Liver (tissue), 9 donors: ENCODE results near the gene TNFRSF6B. TPM values are rescaled to one million over a fixed set of nuclear protein-coding genes. Genes with fewer than 3 reads are reported as not detected.

Source experiments
- DNase-seq: peaks from one replicate; pipeline ENCODE4 v3.0.0-alpha.2; 2017; ENCODE audit warnings: low spot score
- H3K27ac ChIP-seq, 2 donors: one replicate each; pipeline ENCODE4 v1.7.0; 2013; ENCODE audit warnings: inconsistent platforms in 2 of 2, low read length in 2 of 2, control low read depth in 1 of 2, low read depth in 1 of 2, mild to moderate bottlenecking in 1 of 2
- H3K27me3 ChIP-seq, 4 donors: one replicate each; pipeline versions ENCODE4 v1.6.1 to v1.7.0; 2013; ENCODE audit warnings: low read length in 3 of 4, inconsistent platforms in 1 of 4, mild to moderate bottlenecking in 1 of 4, moderate library complexity in 1 of 4; ENCODE audit not compliant: control insufficient read depth in 4 of 4, insufficient read depth in 4 of 4
- H3K36me3 ChIP-seq, 4 donors: one replicate each; pipeline versions ENCODE4 v1.6.1 to v1.7.0; 2013; ENCODE audit warnings: low read length in 3 of 4, mild to moderate bottlenecking in 3 of 4, low read depth in 1 of 4, moderate library complexity in 1 of 4; ENCODE audit not compliant: control insufficient read depth in 4 of 4, insufficient read depth in 3 of 4
- H3K4me1 ChIP-seq, 4 donors: one replicate each; pipeline versions ENCODE4 v1.6.1 to v1.7.0; 2013; ENCODE audit warnings: low read length in 3 of 4, mild to moderate bottlenecking in 3 of 4, moderate library complexity in 1 of 4; ENCODE audit not compliant: control insufficient read depth in 4 of 4, insufficient read depth in 4 of 4
- H3K4me3 ChIP-seq, 3 donors: one replicate each; pipeline versions ENCODE4 v1.6.1 to v1.7.0; 2013; ENCODE audit warnings: low read length in 3 of 3, control low read depth in 1 of 3, low read depth in 1 of 3, mild to moderate bottlenecking in 1 of 3
- H3K9ac ChIP-seq, 2 donors: one replicate each; pipeline ENCODE4 v1.7.0; 2013; ENCODE audit warnings: low read length in 2 of 2, mild to moderate bottlenecking in 2 of 2, moderate library complexity in 2 of 2, control low read depth in 1 of 2, low read depth in 1 of 2
- H3K9me3 ChIP-seq, 4 donors: one replicate each; pipeline versions ENCODE4 v1.6.1 to v1.7.0; 2013; ENCODE audit warnings: low read length in 3 of 4; ENCODE audit not compliant: control insufficient read depth in 4 of 4
- ATF3 ChIP-seq: IDR thresholded peaks from 2 replicates; pipeline ENCODE4 v1.6.1; 2016; ENCODE audit warnings: antibody characterized with exemption
- CTCF ChIP-seq: fragments of 150-350 bp; IDR thresholded peaks from 2 replicates; pipeline ENCODE4 v1.5.1; 2017; ENCODE audit warnings: improper control_type of control experiment, low read depth, low read length; ENCODE audit not compliant: missing input control
- FOXA1 ChIP-seq: IDR thresholded peaks from 2 replicates; pipeline ENCODE4 v1.6.1; 2016; ENCODE audit warnings: antibody characterized with exemption
- FOXA2 ChIP-seq: IDR thresholded peaks from 2 replicates; pipeline ENCODE4 v1.6.1; 2016; ENCODE audit warnings: antibody characterized with exemption
- GABPA ChIP-seq, 2 donors: IDR thresholded peaks in 1 of 2; conservative IDR thresholded peaks in 1 of 2; 2 replicates each; pipeline ENCODE4 v1.6.1; 2016; ENCODE audit warnings: antibody characterized with exemption in 2 of 2, mild to moderate bottlenecking in 1 of 2, moderate library complexity in 1 of 2
- HNF4A ChIP-seq, 2 donors: conservative IDR thresholded peaks; 2 replicates each; pipeline ENCODE4 v1.6.1; 2016; ENCODE audit warnings: antibody characterized with exemption in 2 of 2, mild to moderate bottlenecking in 2 of 2
- JUND ChIP-seq, 2 donors: IDR thresholded peaks; 2 replicates each; pipeline ENCODE4 v1.6.1; 2016; ENCODE audit warnings: antibody characterized with exemption in 2 of 2
- NR2F2 ChIP-seq: IDR thresholded peaks from 2 replicates; pipeline ENCODE4 v1.6.1; 2016; ENCODE audit warnings: antibody characterized with exemption
- RAD21 ChIP-seq, 2 donors: IDR thresholded peaks; 2 replicates each; pipeline ENCODE4 v1.6.1; 2016; ENCODE audit warnings: antibody characterized with exemption in 2 of 2, mild to moderate bottlenecking in 2 of 2
- RXRA ChIP-seq, 2 donors: IDR thresholded peaks; 2 replicates each; pipeline ENCODE4 v1.6.1; 2017 to 2018; ENCODE audit warnings: antibody characterized with exemption in 2 of 2, mild to moderate bottlenecking in 1 of 2
- SP1 ChIP-seq: IDR thresholded peaks from 2 replicates; pipeline ENCODE4 v1.6.1; 2018; ENCODE audit warnings: antibody characterized with exemption, mild to moderate bottlenecking
- TAF1 ChIP-seq: conservative IDR thresholded peaks from 2 replicates; pipeline ENCODE4 v1.6.1; 2016; ENCODE audit warnings: antibody characterized with exemption, mild to moderate bottlenecking
- YY1 ChIP-seq: IDR thresholded peaks from 2 replicates; pipeline ENCODE4 v1.6.1; 2016; ENCODE audit warnings: antibody characterized with exemption, mild to moderate bottlenecking
- ZBTB33 ChIP-seq: IDR thresholded peaks from 2 replicates; pipeline ENCODE4 v1.6.1; 2016; ENCODE audit warnings: antibody characterized with exemption
- WGBS: extraction: QIAGEN DNeasy Blood & Tissue Kit; methylation state at CpG from one replicate; pipeline ENCODE4 v1.1.7; 2013; 5-methylcytosine and 5-hydroxymethylcytosine counted together
- polyA plus RNA-seq, 2 donors: library from polyadenylated mRNA; stranded (reverse) in 1 of 2; unstranded in 1 of 2; fragments of 200-250 nt in 1 of 2; fragments of >200 nt in 1 of 2; fragmentation: Nextera tagmentation in 1 of 2; extraction: Ambion mirVana in 1 of 2; gene quantifications; one replicate each; pipeline versions ENCODE4 v1.2.1 to v1.2.3, GENCODE V29; 2013 to 2015
- total RNA-seq, 2 donors: library from RNA; depleted of rRNA; stranded (reverse); fragments of >200 nt; gene quantifications; one replicate each; pipeline ENCODE4 v1.2.3, GENCODE V29; 2014
- TF ChIP-seq, protein P1 (sequence below): IDR thresholded peaks from 2 replicates; pipeline ENCODE4 v1.6.1; 2016; ENCODE audit warnings: antibody characterized with exemption
- donor health status: healthy.
- donor health status: healthy.
- donor health status: healthy.
- donor health status: healthy.
- donor health status: healthy.

Gene TNFRSF6B
- total and polyA plus RNA-seq, 4 donors = 0.09 to 0.73 TPM; not detected in 2

DNA sequence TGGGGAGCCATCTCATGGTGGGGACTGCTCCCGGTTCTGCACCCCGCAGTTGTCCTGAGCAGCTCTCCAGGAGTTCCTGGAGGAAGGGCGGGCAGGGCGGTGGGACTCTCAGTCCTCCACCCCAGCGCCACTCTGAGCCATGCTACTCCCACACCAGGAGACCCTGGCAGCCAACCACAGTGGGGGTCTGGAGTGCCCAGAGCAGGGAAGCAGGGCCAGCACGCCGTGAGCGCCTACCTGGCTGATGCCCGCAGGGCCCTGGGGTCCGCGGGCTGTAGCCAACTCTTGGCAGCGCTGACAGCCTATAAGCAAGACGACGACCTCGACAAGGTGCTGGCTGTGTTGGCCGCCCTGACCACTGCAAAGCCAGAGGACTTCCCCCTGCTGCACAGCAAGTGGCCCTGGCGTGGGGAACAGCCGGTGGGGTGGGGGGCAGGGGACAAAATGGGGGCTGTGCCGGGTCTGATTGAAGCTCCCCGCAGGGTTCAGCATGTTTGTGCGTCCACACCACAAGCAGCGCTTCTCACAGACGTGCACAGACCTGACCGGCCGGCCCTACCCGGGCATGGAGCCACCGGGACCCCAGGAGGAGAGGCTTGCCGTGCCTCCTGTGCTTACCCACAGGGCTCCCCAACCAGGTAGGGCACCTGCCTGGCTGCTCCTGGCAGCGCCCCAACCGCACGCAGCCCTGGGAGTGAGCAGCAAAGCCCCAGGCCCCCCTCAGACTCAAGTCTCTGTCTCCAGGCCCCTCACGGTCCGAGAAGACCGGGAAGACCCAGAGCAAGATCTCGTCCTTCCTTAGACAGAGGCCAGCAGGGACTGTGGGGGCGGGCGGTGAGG lies 1.6 kb upstream of the TNFRSF6B start:
- Histone ChIP-seq H3K9ac (no peak overlapping the region), H3K9me3 (no peaks in the 10 kb centered on the region), H3K4me3 (no peak overlapping the region), H3K36me3 (peaks cover 0 to 3% (median 0%) of the 10 kb centered on the region in 4 donors), H3K27ac (no peak overlapping the region), H3K27me3 (no peaks in the 10 kb centered on the region), H3K4me1 (peaks cover 7 to 22% (median 13%) of the 10 kb centered on the region in 4 donors)
- TF ChIP-seq ZBTB33 (no peak), RXRA (IDR thresholded peaks at IDR 0.05) (no peak), FOXA2 (no peak), SP1 (no peak), YY1 (no peak), NR2F2 (no peak), TAF1 (no peak), JUND (IDR thresholded peaks at IDR 0.05) (no peak), GABPA (IDR thresholded peaks at IDR 0.05 in 1 of 2, conservative IDR thresholded peaks at IDR 0.05 in 1 of 2) (no peak), FOXA1 (no peak), HNF4A (conservative IDR thresholded peaks at IDR 0.05) (no peak), ATF3 (no peak), CTCF (no peak)
- TF ChIP-seq, protein P1, sequence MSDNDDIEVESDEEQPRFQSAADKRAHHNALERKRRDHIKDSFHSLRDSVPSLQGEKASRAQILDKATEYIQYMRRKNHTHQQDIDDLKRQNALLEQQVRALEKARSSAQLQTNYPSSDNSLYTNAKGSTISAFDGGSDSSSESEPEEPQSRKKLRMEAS = no peak
- 95% methylated on average over 37 of the region's 37 CpGs for WGBS
- no peak for DNase-seq

GRCh38 chr20:63695424-63696305 lies 787 bp upstream of the TNFRSF6B start:
- WGBS = 71% methylated on average over 25 of the region's 25 CpGs
- no peak overlapping the region for H3K27ac ChIP-seq
- H3K36me3 ChIP-seq = peaks cover 0 to 3% (median 1%) of the 10 kb centered on the region in 4 donors
- TF ChIP-seq RAD21 (IDR thresholded peaks at IDR 0.05) (no peak), JUND (IDR thresholded peaks at IDR 0.05) (no peak), TAF1 (no peak), ATF3 (no peak)
- TF ChIP-seq, protein P1 = no peak
- H3K4me1 ChIP-seq = peaks cover 7 to 22% (median 13%) of the 10 kb centered on the region in 4 donors
- no peaks in the 10 kb centered on the region for H3K27me3 ChIP-seq
- H3K9ac ChIP-seq = no peak overlapping the region
- no peaks in the 10 kb centered on the region for H3K9me3 ChIP-seq
- no peak for DNase-seq
- H3K4me3 ChIP-seq = no peak overlapping the region
